SK-N-MC (cell line): Measurements from ENCODE around the gene IL2RG.

Experiments used
- EZH2 ChIP-seq: fragments of 200-600 bp; sonication (generic); IDR thresholded peaks from one replicate; pipeline ENCODE4 v1.6.1; 2017; ENCODE audit warnings: antibody characterized with exemption
- FOXP2 ChIP-seq: optimal IDR thresholded peaks from 2 replicates; pipeline ENCODE3; 2011; ENCODE audit warnings: mild to moderate bottlenecking, moderate library complexity; ENCODE audit not compliant: insufficient read depth; ENCODE audit errors: extremely low read length, control extremely low read depth

DNA sequence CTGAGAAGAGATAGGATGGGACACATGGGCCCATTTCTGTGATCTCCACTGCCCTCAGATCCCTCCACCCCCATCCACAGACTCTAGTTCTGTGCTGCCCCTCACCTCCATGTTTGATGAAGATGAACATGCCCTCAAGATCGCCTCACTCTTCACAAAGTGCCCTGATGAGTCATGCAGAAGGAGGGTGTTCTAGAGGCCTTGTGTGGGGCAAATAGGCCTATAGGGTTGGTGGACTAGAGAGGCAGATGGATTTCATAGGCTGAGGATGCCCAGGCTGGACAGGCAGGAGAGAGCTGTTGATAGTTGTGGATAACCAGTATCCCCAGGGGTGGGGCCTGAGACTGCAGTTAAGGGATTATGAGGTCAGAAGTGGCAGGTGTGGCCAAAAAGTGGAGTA, 5.0 kb downstream of the IL2RG start, which contains the start of gene CXorf65:
- TF ChIP-seq EZH2 = no peak
- TF ChIP-seq FOXP2 = no peak
